HG02884 (cell line): ENCODE results near the gene EXOC3.

ENCODE experiments used
- ATAC-seq: cut with Tn5 transposase; IDR thresholded peaks from one replicate; pipeline ENCODE4 v1.9.1; 2021; ENCODE audit warnings: mild to moderate bottlenecking, moderate library complexity; ENCODE audit not compliant: unreplicated experiment

The EXOC3 gene

GRCh38 chr5:454936-455335 is 12.0 kb downstream of the EXOC3 start:
- no peak for ATAC-seq

DNA sequence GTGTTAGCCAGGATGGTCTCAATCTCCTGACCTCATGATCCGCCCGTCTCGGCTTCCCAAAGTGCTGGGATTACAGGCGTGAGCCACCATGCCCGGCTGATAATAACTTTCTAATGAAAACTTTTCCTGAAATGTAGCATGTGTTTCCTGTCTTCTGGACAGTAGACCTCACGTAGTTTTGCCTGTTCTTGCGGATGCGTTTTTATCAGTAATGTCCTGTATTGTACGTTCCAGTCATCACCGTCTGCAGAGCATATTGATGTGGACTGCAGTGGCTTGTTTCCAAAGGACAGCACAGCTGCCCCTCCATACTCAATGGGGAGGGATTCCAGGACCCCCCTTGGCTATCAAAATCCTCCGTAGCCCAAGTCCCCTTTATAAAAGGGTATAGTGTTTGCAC is 12.8 kb downstream of the EXOC3 start:
- no peak for ATAC-seq

- no peak for ATAC-seq
Observed at GRCh38 chr5:456351-457194, 13.6 kb downstream of the EXOC3 start.

- ATAC-seq: no peak
Observed at GRCh38 chr5:457195-457961, 14.4 kb downstream of the EXOC3 start.

- peak; percentile 75 for ATAC-seq
Observed at GRCh38 chr5:458547-459353, 15.8 kb downstream of the EXOC3 start.

- no peak for ATAC-seq
Observed at GRCh38 chr5:459562-460272, 16.7 kb downstream of the EXOC3 start.

GRCh38 chr5:460273-460625 is 17.3 kb downstream of the EXOC3 start:
- ATAC-seq: no peak

DNA sequence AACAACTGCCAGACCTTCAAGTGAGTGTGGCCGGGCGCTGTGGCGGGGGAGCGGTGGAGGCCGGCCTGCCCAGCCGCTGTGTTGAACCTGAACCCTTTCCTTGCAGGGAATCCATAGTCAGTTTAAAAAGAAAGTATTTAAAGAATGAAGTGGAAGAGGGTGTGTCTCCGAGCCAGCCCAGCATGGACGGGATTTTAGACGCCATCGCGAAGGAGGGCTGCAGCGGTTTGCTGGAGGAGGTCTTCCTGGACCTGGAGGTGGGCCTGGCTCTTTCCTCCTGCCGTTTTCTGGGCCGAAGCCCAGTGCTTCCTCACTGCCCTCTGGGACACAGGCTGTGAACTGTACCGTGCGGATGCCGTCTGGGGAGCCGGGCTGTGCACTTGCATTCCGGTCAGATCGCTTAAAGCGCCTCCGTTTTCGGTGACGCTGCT is 19.1 kb downstream of the EXOC3 start:
- ATAC-seq: no peak

GRCh38 chr5:463301-463700 is 20.3 kb downstream of the EXOC3 start:
- no peak for ATAC-seq

DNA sequence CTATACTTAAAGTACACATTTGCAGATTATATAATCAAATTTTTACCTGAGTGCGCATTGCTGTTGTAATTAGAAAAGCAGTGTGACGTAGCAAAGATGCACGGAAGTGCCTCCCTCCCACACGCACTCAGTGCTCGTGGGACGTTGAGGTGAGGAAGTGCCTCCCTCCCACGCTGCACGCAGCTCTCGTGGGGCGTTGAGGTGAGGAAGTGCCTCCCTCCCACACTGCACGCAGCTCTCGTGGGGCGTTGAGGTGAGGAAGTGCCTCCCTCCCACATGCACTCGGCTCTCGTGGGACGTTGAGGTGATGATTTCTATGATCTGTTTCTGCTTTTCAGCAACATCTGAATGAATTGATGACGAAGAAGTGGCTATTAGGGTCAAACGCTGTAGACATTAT is 21.0 kb downstream of the EXOC3 start:
- no peak for ATAC-seq

DNA sequence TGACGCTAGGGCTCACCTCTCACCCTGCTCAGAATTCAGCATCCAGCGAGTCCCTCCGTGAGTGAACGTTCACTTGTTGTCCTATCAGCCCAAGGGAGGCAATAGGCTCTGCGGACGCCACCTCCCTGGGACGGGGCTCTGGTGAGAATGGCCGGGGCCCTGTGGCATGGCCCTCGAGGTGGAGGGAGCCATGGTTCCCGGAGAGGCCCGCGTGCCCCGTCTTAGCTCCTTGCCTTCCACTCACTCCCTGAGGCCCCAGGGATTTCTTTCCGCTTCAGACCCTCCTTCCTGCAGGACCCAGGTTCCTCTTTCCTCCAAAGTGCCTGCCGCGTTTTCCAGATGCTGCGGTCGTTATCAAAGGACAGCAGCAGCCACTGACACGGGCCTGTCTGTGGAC is 21.5 kb downstream of the EXOC3 start:
- ATAC-seq: no peak

DNA sequence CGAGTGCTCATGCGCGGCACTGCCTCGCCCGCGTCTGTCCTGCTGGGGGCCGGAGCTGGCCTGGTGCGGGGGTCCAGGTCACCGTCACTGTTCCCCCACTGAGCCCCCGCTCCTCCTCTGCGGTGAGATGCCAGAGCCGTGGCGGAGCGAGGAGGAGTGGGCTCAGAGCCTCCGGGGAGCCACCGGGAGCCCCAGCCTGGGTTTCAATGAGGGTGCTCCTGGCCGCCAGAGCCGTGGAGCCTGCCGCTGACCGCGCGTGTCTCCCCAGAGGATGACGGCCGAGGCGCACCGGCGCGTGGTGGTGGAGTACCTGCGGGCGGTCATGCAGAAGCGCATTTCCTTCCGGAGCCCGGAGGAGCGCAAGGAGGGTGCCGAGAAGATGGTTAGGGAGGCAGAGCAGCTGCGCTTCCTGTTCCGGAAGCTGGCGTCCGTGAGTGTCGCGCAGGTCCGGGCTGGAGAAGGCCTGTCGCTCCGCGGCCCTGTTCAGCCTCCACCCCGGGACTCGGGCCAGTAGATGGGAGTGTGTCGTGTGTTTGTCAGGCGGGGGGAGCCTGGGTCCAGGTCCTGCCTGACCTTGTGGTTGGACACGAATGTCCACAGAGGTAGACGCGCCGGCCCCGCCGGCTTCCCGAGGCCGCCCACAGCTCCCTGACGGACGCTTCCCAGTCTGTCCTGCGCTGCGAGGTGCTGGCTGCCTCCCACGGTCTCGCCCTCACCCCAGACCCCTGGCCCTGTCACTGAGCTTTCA is 22.0 kb downstream of the EXOC3 start:
- ATAC-seq: no peak

DNA sequence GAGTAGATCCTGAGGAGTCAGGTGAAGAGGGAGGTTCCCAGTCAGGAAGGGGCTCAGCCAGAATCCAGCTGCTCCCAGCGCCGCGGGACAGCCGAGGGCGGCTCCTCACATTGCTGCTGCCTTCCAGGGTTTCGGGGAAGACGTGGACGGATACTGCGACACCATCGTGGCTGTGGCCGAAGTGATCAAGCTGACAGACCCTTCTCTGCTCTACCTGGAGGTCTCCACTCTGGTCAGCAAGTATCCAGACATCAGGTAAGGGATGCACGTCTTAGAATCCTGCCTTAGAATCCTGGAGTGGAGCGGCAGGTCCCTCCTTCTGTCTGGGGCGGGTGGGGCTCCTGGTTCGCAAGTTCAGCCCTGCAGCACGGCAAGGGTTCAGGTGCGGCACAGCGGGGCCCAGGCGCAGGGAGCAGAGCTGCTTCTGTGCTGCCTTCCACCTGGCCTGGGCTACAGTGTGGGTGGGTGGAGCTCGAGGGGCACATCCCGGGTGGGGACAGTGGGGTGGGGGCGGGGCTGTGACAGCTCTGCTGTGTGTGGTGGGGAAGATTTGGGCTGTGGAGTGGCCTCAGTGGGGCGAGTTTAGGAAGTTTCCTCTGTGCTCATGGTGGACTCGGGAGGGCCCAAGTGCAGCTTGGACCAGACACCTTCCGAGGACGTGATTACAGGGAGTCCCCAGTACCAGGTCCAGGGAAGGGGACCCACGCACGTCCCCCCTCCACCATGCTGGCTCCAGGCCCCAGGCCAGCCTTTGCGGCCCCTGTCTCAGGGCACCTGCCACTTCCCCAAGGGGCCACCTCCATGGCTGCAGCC is 22.8 kb downstream of the EXOC3 start:
- ATAC-seq: no peak

- no peak for ATAC-seq
Observed at GRCh38 chr5:466661-467310, 23.8 kb downstream of the EXOC3 start.

- ATAC-seq: no peak
Observed at GRCh38 chr5:468401-468800, 25.4 kb downstream of the EXOC3 start.

DNA sequence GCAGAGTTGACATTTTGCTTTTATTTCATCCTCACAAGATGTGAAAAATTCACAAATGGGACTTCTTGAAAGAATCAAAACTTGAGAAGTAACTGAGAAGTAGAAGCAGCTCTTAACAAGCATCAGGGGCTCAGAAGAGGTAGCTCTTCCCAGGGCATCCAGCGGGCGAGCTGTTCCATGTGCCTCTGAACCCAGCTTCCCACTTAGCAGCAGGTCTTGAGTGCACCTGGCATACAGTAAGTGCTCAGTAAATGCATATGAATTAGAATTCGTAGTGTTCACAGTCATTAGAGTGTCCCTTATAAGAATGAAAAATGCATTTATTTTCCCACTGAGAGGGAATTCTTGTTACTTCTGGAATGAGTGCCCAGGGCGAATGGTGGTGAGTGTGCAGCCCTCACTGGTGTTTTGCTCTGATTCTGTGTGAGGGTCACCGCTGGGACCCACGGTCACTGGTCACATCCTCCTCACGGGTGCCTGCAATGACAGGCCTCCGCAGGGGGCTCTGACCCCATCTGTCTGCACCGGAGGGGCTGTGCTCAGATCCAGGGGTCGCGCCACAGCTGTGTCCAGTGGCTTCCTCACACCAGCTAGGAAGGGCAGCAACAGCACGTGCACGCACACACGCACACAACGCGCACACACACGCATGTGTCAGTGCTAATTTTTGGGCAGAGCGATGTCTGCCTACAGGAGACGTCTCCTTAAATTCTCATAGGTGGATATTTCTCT is 26.9 kb downstream of the EXOC3 start:
- ATAC-seq: no peak

- ATAC-seq: no peak
Observed at GRCh38 chr5:470961-471749, 28.2 kb downstream of the EXOC3 start.

DNA sequence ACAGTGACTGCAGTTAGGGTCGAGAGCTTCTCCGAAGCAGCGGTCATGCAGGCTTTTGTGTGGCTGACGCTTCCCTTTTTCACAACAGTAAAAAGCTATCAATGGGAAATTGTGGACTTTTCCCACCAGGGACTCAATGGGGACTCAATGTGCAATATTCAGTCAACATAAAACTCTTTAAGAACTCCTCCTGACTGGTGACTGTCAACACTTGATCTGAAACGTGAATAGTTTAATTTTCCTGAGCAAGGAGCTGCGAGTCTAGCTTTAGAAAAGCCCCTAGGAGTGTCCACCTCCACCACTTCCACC is 28.7 kb downstream of the EXOC3 start:
- ATAC-seq: no peak
